Tongue (tissue), 2 donors: Measurements from ENCODE around the gene DBN1. TPM values are rescaled to one million over a fixed set of nuclear protein-coding genes. Genes with fewer than 3 reads are reported as not detected.

ENCODE experiments used
- DNase-seq: peaks from one replicate; pipeline ENCODE4 v3.0.0-alpha.2; 2015
- total RNA-seq: library from RNA; depleted of rRNA; stranded (reverse); fragments of >200 nt; gene quantifications from one replicate; pipeline ENCODE4 v1.2.3, GENCODE V29; 2014

The DBN1 gene
- total RNA-seq, 1 donor from 2014 or later = 58.3 TPM

GRCh38 chr5:177472460-177473442 is 683 bp downstream of the DBN1 start:
- DNase-seq = peak; percentile 82

GRCh38 chr5:177471610-177472356 is 1.7 kb downstream of the DBN1 start:
- DNase-seq = no peak

- DNase-seq = no peak
These were observed 2.5 kb downstream of the DBN1 start for GRCh38 chr5:177470759-177471536.

GRCh38 chr5:177469750-177470525 is 3.5 kb downstream of the DBN1 start:
- no peak for DNase-seq

- no peak for DNase-seq
These were observed 4.5 kb downstream of the DBN1 start for GRCh38 chr5:177468685-177469628.

GRCh38 chr5:177468329-177468684 is 5.1 kb downstream of the DBN1 start:
- DNase-seq = no peak

- DNase-seq = no peak
These were observed 6.0 kb downstream of the DBN1 start for GRCh38 chr5:177467436-177467835.

- DNase-seq = no peak
These were observed 6.6 kb downstream of the DBN1 start for GRCh38 chr5:177466861-177467260.

- no peak for DNase-seq
These were observed 8.4 kb downstream of the DBN1 start for GRCh38 chr5:177465044-177465443.

- no peak for DNase-seq
These were observed 11.3 kb downstream of the DBN1 start for GRCh38 chr5:177462021-177462670.

GRCh38 chr5:177459819-177460628 is 13.4 kb downstream of the DBN1 start:
- DNase-seq = no peak

- no peak for DNase-seq
These were observed 14.1 kb downstream of the DBN1 start for GRCh38 chr5:177459357-177459756.

GRCh38 chr5:177458912-177459350 is 14.5 kb downstream of the DBN1 start:
- peak; percentile 28 for DNase-seq

GRCh38 chr5:177457852-177458681 is 15.4 kb downstream of the DBN1 start:
- DNase-seq = no peak

GRCh38 chr5:177456976-177457851 is 16.2 kb downstream of the DBN1 start:
- peak; percentile 91 for DNase-seq

- DNase-seq = no peak
These were observed 16.9 kb downstream of the DBN1 start for GRCh38 chr5:177456591-177456964.
